ENCODE data around the gene IRF2.

DNA sequence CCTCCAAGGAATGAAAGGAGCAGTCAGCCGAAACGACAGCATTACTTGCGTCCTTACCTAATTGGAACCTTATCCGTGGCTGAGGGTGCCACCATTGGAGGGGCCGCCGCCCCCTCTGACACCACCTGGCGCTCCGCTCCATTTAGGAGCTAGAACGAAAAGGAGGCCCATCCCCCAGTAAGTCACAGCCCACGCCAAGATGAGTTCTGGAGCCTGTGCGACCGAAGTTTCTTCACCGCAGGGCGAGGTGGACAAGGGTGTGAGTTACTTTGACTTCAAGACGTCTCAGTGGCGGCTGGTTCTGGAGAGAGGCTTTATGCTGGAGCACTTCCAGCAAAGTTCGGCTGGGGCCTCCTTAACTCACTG, 729 bp upstream of the IRF2 start:
- no peak for TF ChIP-seq POLR2A (IDR thresholded peaks at IDR 0.05)
- TF ChIP-seq, protein P1, sequence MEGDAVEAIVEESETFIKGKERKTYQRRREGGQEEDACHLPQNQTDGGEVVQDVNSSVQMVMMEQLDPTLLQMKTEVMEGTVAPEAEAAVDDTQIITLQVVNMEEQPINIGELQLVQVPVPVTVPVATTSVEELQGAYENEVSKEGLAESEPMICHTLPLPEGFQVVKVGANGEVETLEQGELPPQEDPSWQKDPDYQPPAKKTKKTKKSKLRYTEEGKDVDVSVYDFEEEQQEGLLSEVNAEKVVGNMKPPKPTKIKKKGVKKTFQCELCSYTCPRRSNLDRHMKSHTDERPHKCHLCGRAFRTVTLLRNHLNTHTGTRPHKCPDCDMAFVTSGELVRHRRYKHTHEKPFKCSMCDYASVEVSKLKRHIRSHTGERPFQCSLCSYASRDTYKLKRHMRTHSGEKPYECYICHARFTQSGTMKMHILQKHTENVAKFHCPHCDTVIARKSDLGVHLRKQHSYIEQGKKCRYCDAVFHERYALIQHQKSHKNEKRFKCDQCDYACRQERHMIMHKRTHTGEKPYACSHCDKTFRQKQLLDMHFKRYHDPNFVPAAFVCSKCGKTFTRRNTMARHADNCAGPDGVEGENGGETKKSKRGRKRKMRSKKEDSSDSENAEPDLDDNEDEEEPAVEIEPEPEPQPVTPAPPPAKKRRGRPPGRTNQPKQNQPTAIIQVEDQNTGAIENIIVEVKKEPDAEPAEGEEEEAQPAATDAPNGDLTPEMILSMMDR (IDR thresholded peaks at IDR 0.05) = no peak

Measured in adrenal gland (tissue), 5 donors.